HepG2 (cell line): ENCODE data around the gene UGP2. TPM values are rescaled to one million over a fixed set of nuclear protein-coding genes. Genes with fewer than 3 reads are reported as not detected.
A peak's percentile ranks its signal among the peaks of the same experiment; 100 is the strongest.

Experiments
- ATF7 ChIP-seq, 2 experiments: fragments of 450-650 bp in 1 of 2; sonication (generic) in 1 of 2; formaldehyde crosslinking in 1 of 2; IDR thresholded peaks; 2 replicates each; pipeline versions ENCODE4 v1.4.0 to v1.6.1; 2016 to 2020; ENCODE audit warnings: antibody characterized with exemption in 1 of 2, mild to moderate bottlenecking in 1 of 2, missing genetic modification reagents in 1 of 2
- GLI4 ChIP-seq: sonication (generic); formaldehyde crosslinking; IDR thresholded peaks from 2 replicates; pipeline ENCODE4 v1.5.1; 2020; ENCODE audit warnings: missing genetic modification reagents, mild to moderate bottlenecking, moderate library complexity, borderline replicate concordance
- HIVEP1 ChIP-seq: sonication (generic); formaldehyde crosslinking; IDR thresholded peaks from 2 replicates; pipeline ENCODE4 v1.4.0; 2020; ENCODE audit warnings: mild to moderate bottlenecking, missing genetic modification reagents
- KAT7 ChIP-seq: IDR thresholded peaks from 2 replicates; pipeline ENCODE4 v1.6.1; 2018; ENCODE audit warnings: borderline replicate concordance, missing compliant biosample characterization
- PHF5A ChIP-seq: IDR thresholded peaks from one replicate; pipeline ENCODE4 v1.6.1; 2018; ENCODE audit warnings: low read depth, missing genetic modification reagents; ENCODE audit not compliant: unreplicated experiment
- RXRB ChIP-seq: IDR thresholded peaks from 2 replicates; pipeline ENCODE4 v1.6.1; 2016; ENCODE audit warnings: borderline replicate concordance, missing genetic modification reagents, missing compliant biosample characterization
- SCMH1 ChIP-seq: sonication (generic); formaldehyde crosslinking; IDR thresholded peaks from 2 replicates; pipeline ENCODE4 v1.9.0; 2021; ENCODE audit warnings: missing genetic modification reagents, mild to moderate bottlenecking, borderline replicate concordance
- TERF1 ChIP-seq: sonication (generic); formaldehyde crosslinking; IDR thresholded peaks from 2 replicates; pipeline ENCODE4 v1.8.0; 2022; ENCODE audit warnings: mild to moderate bottlenecking, missing genetic modification reagents, moderate library complexity
- ZC3H4 ChIP-seq: sonication (generic); formaldehyde crosslinking; IDR thresholded peaks from 2 replicates; pipeline ENCODE4 v1.4.0; 2020; ENCODE audit warnings: missing genetic modification reagents, borderline replicate concordance
- ZNF136 ChIP-seq: sonication (generic); formaldehyde crosslinking; IDR thresholded peaks from 2 replicates; pipeline ENCODE4 v1.8.1; 2022; ENCODE audit warnings: low read depth, mild to moderate bottlenecking, moderate library complexity, missing genetic modification reagents
- ZNF33A ChIP-seq: sonication (generic); formaldehyde crosslinking; IDR thresholded peaks from 2 replicates; pipeline ENCODE4 v1.5.1; 2020; ENCODE audit warnings: missing genetic modification reagents, mild to moderate bottlenecking, moderate library complexity, borderline replicate concordance
- ZNF547 ChIP-seq: sonication (generic); formaldehyde crosslinking; IDR thresholded peaks from 2 replicates; pipeline ENCODE4 v1.5.1; 2020; ENCODE audit warnings: mild to moderate bottlenecking, missing genetic modification reagents
- ZNF703 ChIP-seq: sonication (generic); formaldehyde crosslinking; IDR thresholded peaks from 2 replicates; pipeline ENCODE4 v1.5.1; 2020; ENCODE audit warnings: missing genetic modification reagents, mild to moderate bottlenecking, moderate library complexity, borderline replicate concordance
- ZNF749 ChIP-seq: sonication (generic); formaldehyde crosslinking; IDR thresholded peaks from 2 replicates; pipeline ENCODE4 v1.8.0; 2022; ENCODE audit warnings: mild to moderate bottlenecking, missing genetic modification reagents, moderate library complexity, borderline replicate concordance
- ZNF878 ChIP-seq: sonication (generic); formaldehyde crosslinking; IDR thresholded peaks from 2 replicates; pipeline ENCODE4 v1.8.1; 2023; ENCODE audit warnings: mild to moderate bottlenecking, missing genetic modification reagents, moderate library complexity
- ZZZ3 ChIP-seq: sonication (generic); formaldehyde crosslinking; IDR thresholded peaks from 2 replicates; pipeline ENCODE4 v1.4.0; 2020; ENCODE audit warnings: missing genetic modification reagents, mild to moderate bottlenecking, borderline replicate concordance
- polyA plus RNA-seq, 8 experiments: library from polyadenylated mRNA; depleted of rRNA in 3 of 8; stranded (reverse) in 7 of 8; unstranded in 1 of 8; fragments of >200 nt; fragmentation: Illumina TruSeq in 4 of 8; extraction: Trizol in 4 of 8; gene quantifications; 2 replicates each; pipeline versions ENCODE4 v1.2.1 to v1.2.3, GENCODE V29; 2011 to 2016; ENCODE audit warnings: low read depth in 4 of 8, missing spikeins in 1 of 8, mixed read lengths in 1 of 8; ENCODE audit not compliant: insufficient read depth in 1 of 8
- total RNA-seq, 5 experiments: library from RNA; depleted of rRNA; stranded (reverse); fragments of >200 nt; fragmentation: Illumina TruSeq; extraction: Trizol; gene quantifications; 2 replicates each; pipeline ENCODE4 v1.2.3, GENCODE V29; 2016; ENCODE audit warnings: low read depth in 1 of 5
- TF ChIP-seq, protein P1 (sequence below): sonication (generic); formaldehyde crosslinking; IDR thresholded peaks from 2 replicates; pipeline ENCODE4 v1.4.0; 2020; ENCODE audit warnings: missing genetic modification reagents
- TF ChIP-seq, protein P2 (sequence below), 2 experiments: sonication (generic) in 1 of 2; formaldehyde crosslinking in 1 of 2; IDR thresholded peaks; 2 replicates each; pipeline versions ENCODE4 v1.4.0 to v1.6.1; 2016 to 2020; ENCODE audit warnings: borderline replicate concordance in 1 of 2, low read depth in 1 of 2, mild to moderate bottlenecking in 1 of 2, missing genetic modification reagents in 1 of 2
- TF ChIP-seq, protein P3 (sequence below): sonication (generic); formaldehyde crosslinking; IDR thresholded peaks from 2 replicates; pipeline ENCODE4 v1.8.1; 2022; ENCODE audit warnings: mild to moderate bottlenecking, missing genetic modification reagents

Gene UGP2
- total and polyA plus RNA-seq, 2 of the 13 experiments (the other 11 are each of a cell fraction or from before 2014, with no cell fraction given) = 96.0 to 134 TPM

DNA sequence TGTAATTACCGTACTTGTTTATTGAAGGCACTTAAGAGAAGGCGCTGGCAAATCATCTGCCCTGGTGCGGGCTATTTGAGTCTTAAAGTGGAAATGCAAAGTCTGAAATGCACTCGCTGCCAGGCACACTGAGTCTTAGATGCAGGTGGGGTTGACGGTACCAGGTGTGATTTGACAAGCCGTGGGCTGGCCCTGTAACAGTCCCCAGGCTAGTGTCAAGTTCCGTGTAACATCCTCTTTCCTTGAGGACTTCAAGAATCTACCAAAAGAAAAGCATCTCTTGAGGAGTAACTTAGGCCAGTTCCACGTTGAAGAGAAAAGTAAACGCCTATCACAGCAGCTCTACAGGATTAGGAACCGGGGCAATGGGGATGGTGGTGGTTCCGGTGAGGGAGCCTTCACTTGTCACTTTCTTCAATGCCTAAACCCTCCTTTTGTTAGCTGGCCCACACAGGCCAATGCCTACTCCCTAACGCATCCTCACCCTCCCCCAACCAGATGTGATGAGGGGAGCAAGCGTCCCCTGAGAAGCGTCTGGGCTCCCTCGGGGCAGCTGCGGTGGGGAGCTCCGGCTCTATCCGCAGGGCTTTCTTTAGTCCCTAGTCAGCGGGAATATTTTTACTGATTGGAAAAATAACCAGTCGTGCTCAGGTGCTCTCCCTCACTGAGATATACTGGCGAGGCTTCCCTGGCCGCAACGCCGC, 1.5 kb upstream of the UGP2 start (continued):
- TF ChIP-seq SCMH1 (CRISPR knock-in tag) (no peak), RXRB (CRISPR knock-in tag) (no peak), ZNF33A (CRISPR knock-in tag) (no peak), ZNF703 (CRISPR knock-in tag) (no peak), ZNF136 (CRISPR knock-in tag) (no peak; the same call in 1 of the 2 replicates), ZNF547 (CRISPR knock-in tag) (0 out of 2 replicates have a peak, but pooled peaks have one; percentile 93), GLI4 (CRISPR knock-in tag) (peak; percentile 52; the same call in 1 of the 2 replicates), ATF7 (IDR thresholded peaks at IDR 0.05) (no peak), ATF7 (CRISPR knock-in tag; IDR thresholded peaks at IDR 0.05) (no peak), KAT7 (CRISPR knock-in tag) (no peak), ZNF749 (CRISPR knock-in tag) (no peak), ZNF878 (CRISPR knock-in tag) (peak; percentile 66; the same call in 1 of the 2 replicates), TERF1 (no peak), ZC3H4 (CRISPR knock-in tag) (no peak), PHF5A (CRISPR knock-in tag) (no peak), ZZZ3 (CRISPR knock-in tag) (no peak), HIVEP1 (CRISPR knock-in tag) (no peak)
- TF ChIP-seq, protein P1, sequence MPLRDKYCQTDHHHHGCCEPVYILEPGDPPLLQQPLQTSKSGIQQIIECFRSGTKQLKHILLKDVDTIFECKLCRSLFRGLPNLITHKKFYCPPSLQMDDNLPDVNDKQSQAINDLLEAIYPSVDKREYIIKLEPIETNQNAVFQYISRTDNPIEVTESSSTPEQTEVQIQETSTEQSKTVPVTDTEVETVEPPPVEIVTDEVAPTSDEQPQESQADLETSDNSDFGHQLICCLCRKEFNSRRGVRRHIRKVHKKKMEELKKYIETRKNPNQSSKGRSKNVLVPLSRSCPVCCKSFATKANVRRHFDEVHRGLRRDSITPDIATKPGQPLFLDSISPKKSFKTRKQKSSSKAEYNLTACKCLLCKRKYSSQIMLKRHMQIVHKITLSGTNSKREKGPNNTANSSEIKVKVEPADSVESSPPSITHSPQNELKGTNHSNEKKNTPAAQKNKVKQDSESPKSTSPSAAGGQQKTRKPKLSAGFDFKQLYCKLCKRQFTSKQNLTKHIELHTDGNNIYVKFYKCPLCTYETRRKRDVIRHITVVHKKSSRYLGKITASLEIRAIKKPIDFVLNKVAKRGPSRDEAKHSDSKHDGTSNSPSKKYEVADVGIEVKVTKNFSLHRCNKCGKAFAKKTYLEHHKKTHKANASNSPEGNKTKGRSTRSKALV (CRISPR knock-in tag) = no peak; the same call in 1 of the 2 replicates
- TF ChIP-seq, protein P2, sequence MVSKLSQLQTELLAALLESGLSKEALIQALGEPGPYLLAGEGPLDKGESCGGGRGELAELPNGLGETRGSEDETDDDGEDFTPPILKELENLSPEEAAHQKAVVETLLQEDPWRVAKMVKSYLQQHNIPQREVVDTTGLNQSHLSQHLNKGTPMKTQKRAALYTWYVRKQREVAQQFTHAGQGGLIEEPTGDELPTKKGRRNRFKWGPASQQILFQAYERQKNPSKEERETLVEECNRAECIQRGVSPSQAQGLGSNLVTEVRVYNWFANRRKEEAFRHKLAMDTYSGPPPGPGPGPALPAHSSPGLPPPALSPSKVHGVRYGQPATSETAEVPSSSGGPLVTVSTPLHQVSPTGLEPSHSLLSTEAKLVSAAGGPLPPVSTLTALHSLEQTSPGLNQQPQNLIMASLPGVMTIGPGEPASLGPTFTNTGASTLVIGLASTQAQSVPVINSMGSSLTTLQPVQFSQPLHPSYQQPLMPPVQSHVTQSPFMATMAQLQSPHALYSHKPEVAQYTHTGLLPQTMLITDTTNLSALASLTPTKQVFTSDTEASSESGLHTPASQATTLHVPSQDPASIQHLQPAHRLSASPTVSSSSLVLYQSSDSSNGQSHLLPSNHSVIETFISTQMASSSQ (IDR thresholded peaks at IDR 0.05; ENCODE audit: low read depth) = no peak
- TF ChIP-seq, protein P2 (CRISPR knock-in tag; IDR thresholded peaks at IDR 0.05; ENCODE audit: borderline replicate concordance) = no peak
- TF ChIP-seq, protein P3, sequence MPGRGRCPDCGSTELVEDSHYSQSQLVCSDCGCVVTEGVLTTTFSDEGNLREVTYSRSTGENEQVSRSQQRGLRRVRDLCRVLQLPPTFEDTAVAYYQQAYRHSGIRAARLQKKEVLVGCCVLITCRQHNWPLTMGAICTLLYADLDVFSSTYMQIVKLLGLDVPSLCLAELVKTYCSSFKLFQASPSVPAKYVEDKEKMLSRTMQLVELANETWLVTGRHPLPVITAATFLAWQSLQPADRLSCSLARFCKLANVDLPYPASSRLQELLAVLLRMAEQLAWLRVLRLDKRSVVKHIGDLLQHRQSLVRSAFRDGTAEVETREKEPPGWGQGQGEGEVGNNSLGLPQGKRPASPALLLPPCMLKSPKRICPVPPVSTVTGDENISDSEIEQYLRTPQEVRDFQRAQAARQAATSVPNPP (CRISPR knock-in tag) = peak; percentile 86; the same call in 1 of the 2 replicates
